Measurements from ENCODE around the gene BUD13. TPM values are rescaled to one million over a fixed set of nuclear protein-coding genes. Genes with fewer than 3 reads are reported as not detected.

BUD13 gene
- total and polyA plus RNA-seq, 2 of the 13 experiments (the other 11 are each of a cell fraction or from before 2014, with no cell fraction given), result 13.3 to 25.9 TPM

GRCh38 chr11:116714902-116715301 lies 57.9 kb downstream of the BUD13 start:
- FAIRE-seq, result no peak
- H2AFZ ChIP-seq (ENCODE audit: low read length), result no peak overlapping the region
- no peaks in the 10 kb centered on the region for H3K36me3 ChIP-seq (replicated peaks in 1 of 2; ENCODE audit: control insufficient read depth in 1 of 2, insufficient read depth in 2 of 2, low read length in 2 of 2)
- no peak for ATAC-seq
- no peak overlapping the region for H3K4me3 ChIP-seq (replicated peaks in 1 of 3; ENCODE audit: insufficient read depth in 1 of 3, low read depth in 2 of 3, low read length in 3 of 3)
- H3K9ac ChIP-seq (ENCODE audit: insufficient read depth, low read depth, low read length), result no peak overlapping the region
- BruUV-seq (replicated peaks), result no TSS peak
- intact Hi-C loops (cut with micrococcal nuclease; ENCODE audit: unreplicated experiment) (no loop called here), in situ Hi-C loops (cut with HindIII; ENCODE audit: extremely low pct_ligation_motif_present, low pct_unique_long_range_greater_than_20kb) (no loop called here)
- no peaks in the 10 kb centered on the region for H3K79me2 ChIP-seq (ENCODE audit: insufficient read depth, low read length)
- peaks cover 4 to 31% of the 10 kb centered on the region in 2 experiments; a peak in 3 of 5 replicates for H3K27me3 ChIP-seq (ENCODE audit: control insufficient read depth in 1 of 2, insufficient read depth in 2 of 2, low read length in 2 of 2)
- 33% methylated on average over 9 of the region's 9 CpGs for WGBS (ENCODE audit: low lambda C conversion rate)
- H3K4me2 ChIP-seq (ENCODE audit: low read depth, low read length), result no peak overlapping the region
- no peak for DNase-seq (ENCODE audit: low spot score)
- no peak overlapping the region for H3K27ac ChIP-seq (ENCODE audit: extremely low read length, insufficient read depth, low read length)
- no peaks in the 10 kb centered on the region for H3K9me3 ChIP-seq (ENCODE audit: low read length)
- ChIA-PET POLR2A (no interaction called here), CTCF (ENCODE audit: low intra/inter-chr PET ratio, low total read pairs) (no interaction called here)
- TF ChIP-seq ZNF446 (CRISPR knock-in tag; IDR thresholded peaks at IDR 0.05) (no peak), ZBTB3 (CRISPR knock-in tag; IDR thresholded peaks at IDR 0.05; ENCODE audit: borderline replicate concordance, low read depth) (no peak), ZNF629 (CRISPR knock-in tag; conservative IDR thresholded peaks at IDR 0.05) (no peak), ESRRA (CRISPR knock-in tag; IDR thresholded peaks at IDR 0.05; ENCODE audit: low read depth) (no peak), ZNF816 (CRISPR knock-in tag; IDR thresholded peaks at IDR 0.05; ENCODE audit: borderline replicate concordance) (no peak), TERF1 (CRISPR knock-in tag; IDR thresholded peaks at IDR 0.05) (no peak), PPARG (CRISPR knock-in tag; conservative IDR thresholded peaks at IDR 0.05) (no peak), ZBTB40 (IDR thresholded peaks at IDR 0.05) (no peak), ZBTB40 (CRISPR knock-in tag; IDR thresholded peaks at IDR 0.05) (no peak)
- H4K20me1 ChIP-seq (ENCODE audit: insufficient read depth, low read length), result no peaks in the 10 kb centered on the region
- no peaks in the 10 kb centered on the region for H3K4me1 ChIP-seq (ENCODE audit: insufficient read depth, low read length)

Data from HepG2 (cell line).